ENCODE measurements around the gene RAB15.

RAB15 gene

DNA sequence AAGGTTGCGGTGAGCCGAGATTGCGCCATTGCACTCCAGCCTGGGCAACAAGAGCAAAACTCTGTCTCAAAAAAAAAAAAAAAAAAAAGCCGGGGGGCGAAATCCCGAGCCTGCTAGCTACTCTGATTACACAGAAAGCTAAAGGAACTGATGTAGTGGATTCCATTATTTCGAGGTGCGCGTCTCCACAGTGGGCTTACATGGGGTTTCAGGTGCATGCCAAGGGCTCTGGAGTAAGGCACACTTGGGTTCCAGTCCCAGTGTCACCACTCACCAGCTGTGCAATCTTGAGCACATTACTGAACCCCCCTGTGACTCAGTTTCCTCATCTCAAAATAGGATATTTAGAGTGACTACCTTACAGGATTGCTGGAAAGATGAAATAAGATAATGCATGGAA, 1.7 kb upstream of the RAB15 start:
- H3K27me3 Mint-ChIP-seq, result peaks cover 19 to 26% of the 10 kb centered on the region in 2 donors
- no peaks in the 10 kb centered on the region for H3K9me3 Mint-ChIP-seq
- no peak for ATAC-seq (replicated peaks)
- H3K4me3 Mint-ChIP-seq, result no peak overlapping the region
- H3K4me1 Mint-ChIP-seq, result peaks cover 5 to 14% of the 10 kb centered on the region in 2 donors
- H3K36me3 Mint-ChIP-seq, result no peaks in the 10 kb centered on the region
- no peak for DNase-seq
- H3K27ac Mint-ChIP-seq, result no peak overlapping the region

- H3K4me1 Mint-ChIP-seq, result peaks cover 5 to 14% of the 10 kb centered on the region in 2 donors
- ATAC-seq (replicated peaks) (no peak), DNase-seq (no peak)
- no peaks in the 10 kb centered on the region for H3K9me3 Mint-ChIP-seq
- no peak overlapping the region for H3K27ac Mint-ChIP-seq
- H3K4me3 Mint-ChIP-seq, result peak overlapping the region in 1 of 2 donors; percentile 86
- H3K36me3 Mint-ChIP-seq, result peaks cover 0 to 3% of the 10 kb centered on the region in 2 donors
- peaks cover 19 to 24% of the 10 kb centered on the region in 2 donors for H3K27me3 Mint-ChIP-seq
Observed at GRCh38 chr14:64973026-64973442, 898 bp upstream of the RAB15 start.

GRCh38 chr14:64971491-64971942, 619 bp downstream of the RAB15 start:
- no peak for ATAC-seq (replicated peaks)
- no peak for DNase-seq

GRCh38 chr14:64970776-64971477, 1.2 kb downstream of the RAB15 start:
- Mint-ChIP-seq H3K9me3 (no peaks in the 10 kb centered on the region), H3K27me3 (peaks cover 19% of the 10 kb centered on the region in 2 donors)

More at GRCh38 chr14:64971491-64971942, 619 bp downstream of the RAB15 start:
- H3K4me1 Mint-ChIP-seq, result peaks cover 5 to 14% of the 10 kb centered on the region in 2 donors
- peaks cover 2 to 3% of the 10 kb centered on the region in 2 donors for H3K36me3 Mint-ChIP-seq
- peaks cover 19 to 21% of the 10 kb centered on the region in 2 donors for H3K27me3 Mint-ChIP-seq
- no peaks in the 10 kb centered on the region for H3K9me3 Mint-ChIP-seq
- H3K4me3 Mint-ChIP-seq, result peak overlapping the region; percentile 56 to 68
- H3K27ac Mint-ChIP-seq, result no peak overlapping the region

GRCh38 chr14:64970041-64970440, 2.1 kb downstream of the RAB15 start:
- Mint-ChIP-seq H3K9me3 (no peaks in the 10 kb centered on the region), H3K27me3 (peaks cover 17 to 18% of the 10 kb centered on the region in 2 donors), H3K4me3 (no peak overlapping the region), H3K36me3 (peaks cover 2 to 3% of the 10 kb centered on the region in 2 donors), H3K4me1 (peaks cover 5 to 14% of the 10 kb centered on the region in 2 donors), H3K27ac (no peak overlapping the region)
- DNase-seq (no peak), ATAC-seq (replicated peaks) (no peak)

More at GRCh38 chr14:64970776-64971477, 1.2 kb downstream of the RAB15 start:
- Mint-ChIP-seq H3K4me1 (peaks cover 5 to 14% of the 10 kb centered on the region in 2 donors), H3K36me3 (peaks cover 2 to 3% of the 10 kb centered on the region in 2 donors), H3K4me3 (peak overlapping the region; percentile 56 to 68), H3K27ac (peak overlapping the region; percentile 14)
- ATAC-seq (replicated peaks) (no peak), DNase-seq (no peak)

GRCh38 chr14:64968651-64969050, 3.5 kb downstream of the RAB15 start:
- peaks cover 5 to 17% of the 10 kb centered on the region in 2 donors for H3K4me1 Mint-ChIP-seq
- DNase-seq, result no peak
- no peak for ATAC-seq (replicated peaks)
- no peaks in the 10 kb centered on the region for H3K9me3 Mint-ChIP-seq
- peaks cover 10 to 14% of the 10 kb centered on the region in 2 donors for H3K27me3 Mint-ChIP-seq
- no peak overlapping the region for H3K27ac Mint-ChIP-seq
- peaks cover 3 to 5% of the 10 kb centered on the region in 2 donors for H3K36me3 Mint-ChIP-seq
- no peak overlapping the region for H3K4me3 Mint-ChIP-seq

GRCh38 chr14:64968167-64968566, 4.0 kb downstream of the RAB15 start:
- Mint-ChIP-seq H3K4me3 (no peak overlapping the region), H3K36me3 (peaks cover 6 to 7% of the 10 kb centered on the region in 2 donors), H3K4me1 (peaks cover 8 to 22% of the 10 kb centered on the region in 2 donors), H3K27me3 (peaks cover 10 to 14% of the 10 kb centered on the region in 2 donors), H3K9me3 (no peaks in the 10 kb centered on the region), H3K27ac (no peak overlapping the region)
- ATAC-seq (replicated peaks) (no peak), DNase-seq (no peak)

DNA sequence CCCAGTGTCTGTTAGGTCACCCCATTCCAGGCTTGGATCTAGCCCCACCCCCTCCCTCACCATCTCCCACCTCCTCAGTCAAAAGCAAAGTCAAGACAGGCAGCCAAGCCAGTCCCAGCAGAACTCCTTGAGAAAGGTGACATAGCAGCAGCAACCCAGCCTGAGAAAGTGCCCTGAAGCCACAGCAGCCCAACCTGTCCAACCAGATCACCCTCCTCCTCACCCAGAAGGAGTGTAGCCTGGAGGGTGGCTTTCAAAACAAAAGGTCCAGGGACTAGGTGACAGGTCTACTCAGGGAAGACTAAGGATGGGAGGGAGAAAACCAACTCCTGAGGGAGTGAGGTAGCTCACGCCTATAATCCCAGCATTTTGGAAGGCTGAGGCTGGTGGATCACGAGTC, 5.2 kb downstream of the RAB15 start:
- no peaks in the 10 kb centered on the region for H3K9me3 Mint-ChIP-seq
- H3K27ac Mint-ChIP-seq, result no peak overlapping the region
- no peak overlapping the region for H3K4me3 Mint-ChIP-seq
- H3K4me1 Mint-ChIP-seq, result peaks cover 5 to 19% of the 10 kb centered on the region in 2 donors
- peaks cover 10 to 11% of the 10 kb centered on the region in 2 donors for H3K27me3 Mint-ChIP-seq
- ATAC-seq (replicated peaks) (no peak), DNase-seq (no peak)
- peaks cover 8 to 9% of the 10 kb centered on the region in 2 donors for H3K36me3 Mint-ChIP-seq

GRCh38 chr14:64965356-64966000, 6.7 kb downstream of the RAB15 start:
- Mint-ChIP-seq H3K36me3 (peaks cover 8 to 9% of the 10 kb centered on the region in 2 donors), H3K9me3 (no peaks in the 10 kb centered on the region), H3K4me3 (no peak overlapping the region), H3K27ac (no peak overlapping the region), H3K27me3 (peaks cover 0 to 5% of the 10 kb centered on the region in 2 donors), H3K4me1 (peaks cover 6 to 11% of the 10 kb centered on the region in 2 donors)
- ATAC-seq (replicated peaks), result no peak
- DNase-seq, result no peak

- no peak overlapping the region for H3K4me3 Mint-ChIP-seq
- DNase-seq, result no peak
- peaks cover 9 to 11% of the 10 kb centered on the region in 2 donors for H3K36me3 Mint-ChIP-seq
- H3K27ac Mint-ChIP-seq, result no peak overlapping the region
- H3K27me3 Mint-ChIP-seq, result no peaks in the 10 kb centered on the region
- ATAC-seq (replicated peaks), result no peak
- peaks cover 5 to 11% of the 10 kb centered on the region in 2 donors for H3K4me1 Mint-ChIP-seq
- no peaks in the 10 kb centered on the region for H3K9me3 Mint-ChIP-seq
Observed at GRCh38 chr14:64963611-64964010, 8.5 kb downstream of the RAB15 start.

GRCh38 chr14:64960762-64961276, 11.3 kb downstream of the RAB15 start:
- DNase-seq (no peak), ATAC-seq (replicated peaks) (no peak)
- no peak overlapping the region for H3K27ac Mint-ChIP-seq
- H3K27me3 Mint-ChIP-seq, result no peaks in the 10 kb centered on the region
- H3K4me3 Mint-ChIP-seq, result no peak overlapping the region
- H3K4me1 Mint-ChIP-seq, result peaks cover 5 to 11% of the 10 kb centered on the region in 2 donors
- no peaks in the 10 kb centered on the region for H3K9me3 Mint-ChIP-seq
- H3K36me3 Mint-ChIP-seq, result peaks cover 13 to 15% of the 10 kb centered on the region in 2 donors

- no peaks in the 10 kb centered on the region for H3K9me3 Mint-ChIP-seq
- no peak overlapping the region for H3K4me3 Mint-ChIP-seq
- no peak overlapping the region for H3K27ac Mint-ChIP-seq
- ATAC-seq (replicated peaks) (no peak), DNase-seq (no peak)
- peaks cover 9 to 12% of the 10 kb centered on the region in 2 donors for H3K4me1 Mint-ChIP-seq
- peaks cover 25 to 27% of the 10 kb centered on the region in 2 donors for H3K36me3 Mint-ChIP-seq
- no peaks in the 10 kb centered on the region for H3K27me3 Mint-ChIP-seq
Observed at GRCh38 chr14:64958743-64959142, 13.4 kb downstream of the RAB15 start.

DNA sequence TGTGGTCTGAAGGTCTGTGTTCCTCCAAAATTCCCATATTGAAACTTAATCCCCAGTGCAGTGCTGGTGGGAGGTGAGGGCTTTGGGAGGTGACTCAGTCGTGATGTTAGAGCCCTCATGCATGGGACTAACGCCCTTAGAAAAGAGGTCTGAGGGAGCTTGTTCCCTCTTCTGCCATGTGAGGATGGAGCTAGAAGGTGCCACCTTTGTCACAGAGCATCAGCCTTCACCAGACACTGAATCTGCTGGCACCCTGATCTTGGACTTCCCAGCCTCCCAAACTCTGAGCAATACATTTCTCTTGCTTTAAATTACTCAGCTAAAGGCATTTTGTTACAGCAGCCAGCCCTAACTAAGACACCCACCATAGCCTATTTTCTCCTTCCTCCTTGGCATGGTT, 13.9 kb downstream of the RAB15 start:
- Mint-ChIP-seq H3K27me3 (no peaks in the 10 kb centered on the region), H3K9me3 (no peaks in the 10 kb centered on the region), H3K36me3 (peaks cover 25 to 29% of the 10 kb centered on the region in 2 donors), H3K4me1 (peaks cover 12% of the 10 kb centered on the region in 2 donors), H3K27ac (no peak overlapping the region), H3K4me3 (no peak overlapping the region)
- ATAC-seq (replicated peaks), result no peak
- DNase-seq, result no peak

- Mint-ChIP-seq H3K27me3 (no peaks in the 10 kb centered on the region), H3K9me3 (no peaks in the 10 kb centered on the region), H3K27ac (no peak overlapping the region), H3K4me1 (peaks cover 23% of the 10 kb centered on the region in 2 donors), H3K36me3 (peaks cover 25 to 27% of the 10 kb centered on the region in 2 donors), H3K4me3 (no peak overlapping the region)
- no peak for DNase-seq
- ATAC-seq (replicated peaks), result no peak
Observed at GRCh38 chr14:64956697-64957406, 15.3 kb downstream of the RAB15 start.

Data from stimulated activated naive B cell treated with anti-CD40 and anti-IgM and Interleukin-4, amounts not matched to agents 10 μg/mL and 1 μg/mL and 100 μg/mL, for 72 hours (primary cell).